Esophagus squamous epithelium (tissue), 4 donors: ENCODE data around the gene FAU.

Source experiments
- POLR2A ChIP-seq, 4 donors: fragments of 450-650 bp; IDR thresholded peaks; one replicate each; pipeline ENCODE4 v1.6.1; 2017; ENCODE audit warnings: antibody characterized with exemption in 4 of 4, mild to moderate bottlenecking in 4 of 4, moderate library complexity in 3 of 4
- TF ChIP-seq, protein P1 (sequence below), 6 experiments: fragments of 450-650 bp in 4 of 6; fragments of 200-600 bp in 2 of 6; sonication (generic) in 2 of 6; IDR thresholded peaks; one replicate each; pipeline ENCODE4 v1.5.1; 2016 to 2019; ENCODE audit warnings: antibody characterized with exemption in 6 of 6, mild to moderate bottlenecking in 4 of 6, moderate library complexity in 4 of 6

DNA sequence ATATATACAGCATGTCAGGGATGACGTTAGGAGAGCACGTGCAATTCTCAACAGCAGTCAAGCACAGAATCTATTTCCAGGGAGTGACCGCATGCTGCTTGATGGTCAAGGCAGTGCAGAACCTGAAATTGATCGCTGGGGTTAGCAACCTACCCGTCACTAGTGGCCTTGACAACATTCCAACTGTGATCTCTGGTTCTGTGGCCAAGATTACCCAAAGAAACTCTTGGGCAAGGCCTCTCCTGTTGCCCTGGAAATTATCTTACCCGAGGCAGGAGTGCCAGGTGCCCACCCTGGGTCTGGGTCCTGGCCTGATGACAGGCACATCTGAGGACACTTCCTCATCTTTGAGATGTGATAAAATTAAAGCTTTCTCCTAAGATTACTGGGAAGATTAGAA is 8.1 kb downstream of the FAU start:
- no peak for TF ChIP-seq POLR2A (IDR thresholded peaks at IDR 0.05)
- TF ChIP-seq, protein P1, sequence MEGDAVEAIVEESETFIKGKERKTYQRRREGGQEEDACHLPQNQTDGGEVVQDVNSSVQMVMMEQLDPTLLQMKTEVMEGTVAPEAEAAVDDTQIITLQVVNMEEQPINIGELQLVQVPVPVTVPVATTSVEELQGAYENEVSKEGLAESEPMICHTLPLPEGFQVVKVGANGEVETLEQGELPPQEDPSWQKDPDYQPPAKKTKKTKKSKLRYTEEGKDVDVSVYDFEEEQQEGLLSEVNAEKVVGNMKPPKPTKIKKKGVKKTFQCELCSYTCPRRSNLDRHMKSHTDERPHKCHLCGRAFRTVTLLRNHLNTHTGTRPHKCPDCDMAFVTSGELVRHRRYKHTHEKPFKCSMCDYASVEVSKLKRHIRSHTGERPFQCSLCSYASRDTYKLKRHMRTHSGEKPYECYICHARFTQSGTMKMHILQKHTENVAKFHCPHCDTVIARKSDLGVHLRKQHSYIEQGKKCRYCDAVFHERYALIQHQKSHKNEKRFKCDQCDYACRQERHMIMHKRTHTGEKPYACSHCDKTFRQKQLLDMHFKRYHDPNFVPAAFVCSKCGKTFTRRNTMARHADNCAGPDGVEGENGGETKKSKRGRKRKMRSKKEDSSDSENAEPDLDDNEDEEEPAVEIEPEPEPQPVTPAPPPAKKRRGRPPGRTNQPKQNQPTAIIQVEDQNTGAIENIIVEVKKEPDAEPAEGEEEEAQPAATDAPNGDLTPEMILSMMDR (IDR thresholded peaks at IDR 0.05), result no peak
